Fibroblast of skin of right quadriceps (primary cell): Measurements from ENCODE around the gene FILIP1L.

ENCODE experiments used
- DNase-seq: peaks from one replicate; pipeline ENCODE4 v3.0.0-alpha.2; 2013

FILIP1L gene

GRCh38 chr3:100124201-100124761 is 10.0 kb upstream of the FILIP1L start:
- DNase-seq = peak; percentile 15

GRCh38 chr3:100123112-100123511 is 8.8 kb upstream of the FILIP1L start:
- no peak for DNase-seq

- no peak for DNase-seq
These were observed 8.0 kb upstream of the FILIP1L start for GRCh38 chr3:100122321-100122720.

- no peak for DNase-seq
These were observed 6.4 kb upstream of the FILIP1L start for GRCh38 chr3:100120693-100121092.

GRCh38 chr3:100120012-100120411 is 5.7 kb upstream of the FILIP1L start:
- DNase-seq = no peak

GRCh38 chr3:100117093-100117492 is 2.8 kb upstream of the FILIP1L start:
- DNase-seq = no peak

- DNase-seq = no peak
These were observed 433 bp downstream of the FILIP1L start for GRCh38 chr3:100113723-100114412.

GRCh38 chr3:100111728-100112127 is 2.6 kb downstream of the FILIP1L start:
- DNase-seq = no peak

GRCh38 chr3:100110162-100110561 is 4.1 kb downstream of the FILIP1L start:
- peak; percentile 31 for DNase-seq

- DNase-seq = no peak
These were observed 5.7 kb downstream of the FILIP1L start for GRCh38 chr3:100108464-100109079.

GRCh38 chr3:100107221-100107814 is 7.0 kb downstream of the FILIP1L start:
- DNase-seq = no peak

GRCh38 chr3:100106531-100107141 is 7.7 kb downstream of the FILIP1L start:
- peak; percentile 65 for DNase-seq

- no peak for DNase-seq
These were observed 8.2 kb downstream of the FILIP1L start for GRCh38 chr3:100106094-100106493.

GRCh38 chr3:100105501-100105900 is 8.8 kb downstream of the FILIP1L start:
- peak; percentile 53 for DNase-seq

GRCh38 chr3:100104817-100105413 is 9.4 kb downstream of the FILIP1L start:
- DNase-seq = no peak

- DNase-seq = no peak
These were observed 9.9 kb downstream of the FILIP1L start for GRCh38 chr3:100104442-100104798.

GRCh38 chr3:100103558-100104441 is 10.5 kb downstream of the FILIP1L start:
- peak; percentile 54 for DNase-seq

- no peak for DNase-seq
These were observed 11.5 kb downstream of the FILIP1L start for GRCh38 chr3:100102757-100103156.

GRCh38 chr3:100100425-100100824 is 13.9 kb downstream of the FILIP1L start:
- DNase-seq = peak; percentile 72

- no peak for DNase-seq
These were observed 14.7 kb downstream of the FILIP1L start for GRCh38 chr3:100099621-100100020.

- DNase-seq = no peak
These were observed 15.6 kb downstream of the FILIP1L start for GRCh38 chr3:100098784-100099070.
